SK-N-DZ (cell line): ENCODE results near the gene EYA3.

Experiments
- DNase-seq: peaks from one replicate; pipeline ENCODE4 v3.0.0-alpha.2; 2015; ENCODE audit warnings: low spot score

The EYA3 gene

DNA sequence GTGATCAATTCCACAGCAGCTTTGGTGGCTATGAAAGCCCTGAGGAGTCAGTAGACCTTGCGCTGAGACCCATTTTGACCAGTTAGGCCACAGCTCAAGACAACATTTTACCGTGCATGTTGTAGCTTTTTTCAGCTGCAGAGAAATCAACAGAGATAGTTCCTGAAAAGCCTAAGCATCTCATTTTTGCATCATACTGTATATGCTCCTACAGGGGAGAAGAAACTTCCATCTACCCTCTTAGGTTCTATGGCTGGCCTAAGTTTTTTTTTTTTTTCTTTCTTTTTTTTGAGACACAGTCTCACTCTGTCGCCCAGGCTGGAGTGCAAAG lies 24.8 kb upstream of the EYA3 start:
- no peak for DNase-seq

DNA sequence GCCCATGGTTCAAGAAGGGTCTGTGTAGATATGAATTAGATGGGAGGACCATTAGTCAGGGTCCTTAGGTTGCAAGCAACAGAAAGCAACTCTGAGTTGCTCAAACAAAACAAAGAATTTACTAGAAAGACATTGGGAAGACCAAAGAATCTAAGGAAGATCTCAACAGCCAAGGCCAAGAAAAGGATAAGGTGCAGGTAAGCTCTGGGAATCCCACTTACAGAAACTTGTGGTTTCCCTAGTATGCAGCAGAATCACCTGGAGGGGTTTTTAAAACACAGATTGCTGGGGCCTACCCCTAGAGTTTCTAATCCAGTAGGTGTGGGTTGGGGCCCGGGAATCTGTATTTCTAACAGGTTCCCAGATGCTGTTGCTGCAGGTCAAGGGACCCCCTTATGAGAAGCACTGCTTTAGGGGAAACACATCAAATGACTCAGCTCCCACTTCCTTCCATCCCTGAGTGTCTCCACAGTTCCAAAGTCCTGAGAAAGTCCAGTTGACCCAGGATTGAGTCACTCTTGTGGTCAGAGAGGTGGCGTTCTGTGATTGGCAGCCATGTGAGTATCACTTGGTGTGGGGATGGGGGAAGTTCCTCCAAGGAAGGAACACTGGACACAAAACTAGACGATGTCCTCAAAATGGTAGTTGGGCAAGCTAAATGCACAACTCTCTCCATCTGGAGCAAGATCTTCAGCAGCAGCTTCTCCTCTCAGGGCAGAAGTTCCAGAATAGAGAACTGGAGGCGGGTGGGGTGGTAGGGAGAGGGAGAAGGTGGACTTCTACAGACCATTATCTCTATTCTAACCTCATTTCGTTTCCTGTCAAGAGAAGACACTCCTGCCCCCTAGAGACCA lies 24.2 kb upstream of the EYA3 start:
- no peak for DNase-seq

DNA sequence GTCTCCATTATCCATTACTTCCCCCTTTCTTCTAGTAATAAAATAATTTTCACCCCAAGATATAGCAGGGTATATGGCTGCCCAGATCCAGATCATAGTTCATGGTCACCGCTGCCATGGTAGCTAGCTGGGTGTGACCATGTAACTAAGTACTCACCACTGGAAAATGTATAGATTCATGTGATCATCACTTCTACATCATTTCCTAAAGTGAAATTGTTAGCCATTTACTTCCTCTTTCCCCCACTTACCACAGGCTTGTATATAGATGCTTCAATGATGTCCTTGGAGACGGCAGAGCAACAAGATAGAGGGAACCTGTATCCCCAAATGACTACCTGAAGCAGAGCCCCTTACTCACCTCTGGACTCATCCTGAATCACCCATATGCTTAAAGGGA lies 22.7 kb upstream of the EYA3 start:
- no peak for DNase-seq

DNA sequence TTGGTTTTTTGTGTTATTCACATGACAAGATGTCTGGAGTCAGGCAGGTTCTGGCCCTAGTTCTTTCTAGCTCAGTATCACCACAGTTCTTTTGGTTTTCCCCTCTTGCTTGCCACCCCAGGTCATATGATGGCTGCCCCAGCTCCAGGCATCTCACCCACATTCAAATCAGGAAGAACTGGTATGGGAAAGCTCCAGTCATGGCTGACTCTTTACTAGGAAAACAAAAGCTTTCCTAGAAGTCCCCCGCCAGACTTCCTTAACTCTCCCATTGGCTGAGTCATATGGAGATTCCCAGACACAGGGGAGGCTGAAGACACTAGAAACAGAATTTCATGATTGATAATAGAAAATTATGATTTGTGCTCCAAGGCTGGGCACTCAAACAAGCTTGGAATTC lies 22.1 kb upstream of the EYA3 start:
- no peak for DNase-seq

DNA sequence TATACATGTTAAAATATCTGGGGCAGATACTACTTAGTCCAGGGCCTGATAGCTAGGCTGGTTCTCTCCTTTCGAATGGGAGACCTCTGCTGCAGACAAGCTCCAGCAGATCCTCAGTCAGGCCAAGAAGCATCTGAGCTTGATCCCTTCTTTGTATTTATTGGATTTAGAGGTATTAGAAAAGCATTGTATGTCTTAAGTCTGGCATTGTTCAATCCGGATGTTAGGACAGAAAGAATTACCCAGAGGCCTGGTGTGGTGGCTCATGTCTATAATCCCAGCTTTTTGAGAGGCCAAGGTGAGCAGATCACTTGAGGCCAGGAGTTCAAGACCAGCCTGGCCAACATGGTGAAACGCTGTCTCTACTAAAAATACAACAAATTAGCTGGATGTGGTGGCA lies 21.2 kb upstream of the EYA3 start:
- no peak for DNase-seq

DNA sequence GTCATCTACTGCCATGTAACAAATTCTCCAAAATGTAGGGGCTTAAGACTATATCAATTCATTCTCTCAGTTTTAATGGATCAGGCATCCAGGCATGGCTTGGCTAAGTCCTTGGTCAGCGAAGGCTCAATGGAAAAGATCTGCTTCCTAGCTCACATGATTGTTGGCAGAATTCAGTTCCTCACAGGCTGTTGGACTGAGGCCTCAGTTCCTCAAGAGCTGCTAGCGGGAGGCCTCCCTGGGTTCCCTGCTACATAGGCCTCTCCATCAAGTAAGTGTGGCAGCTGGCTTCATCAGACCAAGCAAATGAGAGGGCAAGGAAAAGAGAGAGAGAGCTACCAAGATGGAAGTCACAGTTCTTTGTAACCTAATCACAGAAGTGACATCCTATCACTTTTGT lies 19.6 kb upstream of the EYA3 start:
- no peak for DNase-seq

DNA sequence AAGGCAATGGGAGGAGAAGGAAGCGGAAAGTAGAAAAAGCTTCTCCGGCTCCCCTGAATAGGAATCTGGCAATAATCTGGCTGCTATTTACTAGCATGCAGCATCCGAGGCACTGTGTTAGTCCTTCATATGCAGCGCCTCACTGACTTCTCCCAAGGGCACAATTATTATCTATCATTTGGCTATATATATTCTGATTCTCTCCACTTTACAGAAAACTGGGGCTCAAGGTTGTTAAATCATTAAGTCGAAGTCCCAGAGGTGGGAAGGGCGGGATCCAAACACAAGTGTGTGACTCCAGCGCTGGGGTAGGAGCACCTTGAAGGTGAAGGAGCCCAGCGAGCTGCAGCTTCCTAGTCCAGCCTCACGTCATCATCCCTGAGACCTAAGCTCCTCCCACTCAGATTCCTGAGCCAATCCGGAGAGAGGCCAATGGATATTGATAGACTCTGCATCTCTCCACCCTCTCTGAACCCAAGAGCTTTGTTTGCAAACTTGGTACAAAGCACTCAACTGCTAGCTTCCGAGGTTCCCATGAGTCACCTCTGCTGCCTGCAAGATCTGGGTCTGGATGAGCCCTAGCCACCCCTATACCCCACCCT lies 16.6 kb upstream of the EYA3 start:
- peak; percentile 52 for DNase-seq

DNA sequence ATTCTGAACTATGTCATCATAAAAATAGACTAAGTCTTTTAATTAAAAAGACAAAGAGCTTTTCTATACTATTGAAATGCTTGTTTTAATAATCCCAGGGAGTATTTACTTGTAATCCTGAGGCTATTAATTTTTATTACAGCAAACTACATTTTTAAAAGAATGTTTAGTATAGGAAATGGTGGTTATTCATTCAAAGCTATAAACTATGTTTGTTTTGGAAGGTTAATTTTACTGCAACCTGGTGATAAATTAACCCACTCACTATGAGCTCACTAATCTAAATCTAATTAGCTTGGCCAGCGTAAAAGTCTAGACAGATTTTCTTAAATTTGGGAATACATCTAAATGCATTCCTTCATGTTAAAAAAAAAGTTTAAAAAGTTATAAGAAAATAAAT lies 13.8 kb upstream of the EYA3 start:
- DNase-seq: no peak

DNA sequence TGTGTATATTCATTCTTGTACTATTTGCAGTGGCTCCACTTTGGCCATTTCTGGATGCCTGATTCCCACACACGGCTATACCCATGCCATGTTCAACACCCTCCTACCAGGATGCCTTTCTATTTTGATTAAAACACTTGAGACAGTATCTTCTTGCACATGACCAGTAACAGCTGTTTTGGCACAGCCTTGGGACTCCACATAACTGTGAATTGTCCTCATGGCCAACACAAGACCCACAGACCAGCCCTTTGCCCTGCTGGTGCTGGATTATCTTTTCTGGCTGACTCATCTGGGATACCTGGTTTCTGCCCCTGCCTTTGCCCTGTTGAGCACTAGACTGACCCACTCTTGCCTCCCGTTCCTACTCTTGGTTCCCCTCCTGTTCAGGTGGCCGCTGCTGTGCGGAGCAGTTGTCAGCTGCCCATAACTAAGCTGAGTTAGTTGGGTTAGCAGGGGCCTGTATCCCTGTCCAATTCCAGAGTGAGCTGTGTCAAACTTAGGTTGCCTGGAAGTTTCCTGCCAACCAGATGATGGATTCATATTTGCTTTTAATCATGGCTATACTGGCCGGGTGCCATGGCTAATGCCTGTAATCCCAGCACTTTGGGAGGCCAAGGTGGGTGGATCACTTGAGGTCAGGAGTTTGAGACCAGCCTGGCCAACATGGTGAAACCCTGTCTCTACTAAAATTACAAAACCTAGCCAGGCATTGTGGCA lies 10.8 kb upstream of the EYA3 start:
- DNase-seq: no peak

DNA sequence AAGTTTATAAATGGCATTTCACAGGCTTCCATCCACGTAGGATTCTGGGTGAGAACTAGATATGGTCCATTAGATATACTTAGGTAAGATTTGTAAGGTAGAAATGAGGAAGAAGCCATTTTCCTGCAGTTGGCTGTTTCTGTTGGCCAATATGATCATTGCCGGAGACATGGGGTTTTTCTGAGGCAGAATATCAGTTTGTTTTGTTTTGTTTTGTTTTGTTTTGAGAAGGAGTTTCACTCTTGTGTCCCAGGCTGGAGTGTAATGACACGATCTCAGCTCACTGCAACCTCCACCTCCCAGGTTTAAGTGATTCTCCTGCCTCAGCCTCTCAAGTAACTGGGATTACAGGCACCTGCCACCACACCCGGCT lies 8.7 kb upstream of the EYA3 start:
- DNase-seq: no peak

DNA sequence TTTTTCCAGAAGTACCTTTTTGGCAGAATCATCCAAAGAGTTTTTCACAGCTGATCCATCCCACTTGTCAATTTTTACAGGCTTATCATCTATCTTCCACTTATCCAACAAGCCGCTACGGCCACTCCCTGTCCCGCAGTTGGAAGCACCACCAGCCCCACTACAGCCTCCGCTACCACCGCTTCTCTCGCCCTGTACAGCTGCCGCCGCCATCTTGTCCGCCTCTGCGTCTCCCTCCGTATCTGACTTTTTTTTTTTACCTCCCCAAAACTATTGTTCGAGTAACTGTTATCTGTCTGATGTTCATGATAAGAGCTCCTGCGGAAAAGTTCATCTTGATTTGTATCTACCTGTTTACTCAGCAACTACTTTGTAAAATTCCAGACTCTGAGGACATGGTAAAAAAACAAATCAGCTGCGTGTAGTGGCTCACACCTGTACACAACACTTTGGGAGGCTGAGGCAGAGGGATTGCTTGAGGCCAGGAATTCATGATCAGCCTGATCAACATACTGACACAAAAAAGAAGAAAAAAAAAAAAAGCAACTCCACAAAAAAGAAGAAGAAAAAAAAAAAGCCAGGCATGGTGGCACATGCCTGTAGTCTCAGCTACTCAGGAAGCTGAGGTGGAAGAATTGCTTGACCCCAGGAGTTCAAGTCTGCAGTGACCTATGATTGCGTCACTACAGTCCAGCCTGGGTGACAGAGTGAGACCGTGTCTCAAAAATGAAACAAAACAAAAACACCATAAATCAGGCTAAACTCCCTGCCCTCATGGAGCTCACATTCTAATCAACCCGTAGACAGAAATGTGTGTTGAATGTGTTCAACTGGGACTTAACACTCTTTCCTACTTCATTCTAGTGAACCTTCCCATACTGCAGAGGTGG lies 8.0 kb upstream of the EYA3 start:
- DNase-seq: no peak

DNA sequence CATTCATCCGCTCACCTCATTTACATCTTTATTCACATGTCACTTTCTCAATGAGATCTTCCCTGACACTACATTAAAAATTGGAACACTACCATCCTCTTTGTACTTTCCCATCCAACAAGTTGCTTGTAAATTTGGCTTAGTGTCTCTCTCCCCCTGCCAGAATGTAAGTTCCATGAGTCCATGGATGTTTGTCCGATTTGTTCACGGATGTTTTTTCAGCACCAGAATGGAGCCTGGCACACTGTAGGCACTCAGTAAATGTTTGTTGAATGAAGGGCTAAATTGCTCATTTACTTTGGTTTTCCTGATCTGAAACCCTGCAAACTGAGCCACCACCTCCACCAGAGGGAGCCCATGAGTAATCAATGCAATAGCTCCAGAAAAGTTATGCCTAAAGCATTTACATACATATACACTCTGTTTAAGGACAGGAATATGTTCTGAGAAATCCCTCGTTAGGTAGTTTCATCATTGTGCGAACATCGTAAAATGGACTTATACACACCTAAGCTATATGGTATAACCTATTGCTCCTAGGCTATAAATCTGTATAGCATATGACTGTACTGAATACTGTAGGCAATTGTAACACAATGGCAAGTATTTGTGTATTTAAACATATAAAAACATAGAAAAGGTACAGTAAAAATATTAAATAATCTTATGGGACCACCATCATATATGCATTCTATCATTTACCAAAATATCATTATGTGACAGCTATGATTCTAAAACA lies 2.8 kb upstream of the EYA3 start:
- peak; percentile 56 for DNase-seq

DNA sequence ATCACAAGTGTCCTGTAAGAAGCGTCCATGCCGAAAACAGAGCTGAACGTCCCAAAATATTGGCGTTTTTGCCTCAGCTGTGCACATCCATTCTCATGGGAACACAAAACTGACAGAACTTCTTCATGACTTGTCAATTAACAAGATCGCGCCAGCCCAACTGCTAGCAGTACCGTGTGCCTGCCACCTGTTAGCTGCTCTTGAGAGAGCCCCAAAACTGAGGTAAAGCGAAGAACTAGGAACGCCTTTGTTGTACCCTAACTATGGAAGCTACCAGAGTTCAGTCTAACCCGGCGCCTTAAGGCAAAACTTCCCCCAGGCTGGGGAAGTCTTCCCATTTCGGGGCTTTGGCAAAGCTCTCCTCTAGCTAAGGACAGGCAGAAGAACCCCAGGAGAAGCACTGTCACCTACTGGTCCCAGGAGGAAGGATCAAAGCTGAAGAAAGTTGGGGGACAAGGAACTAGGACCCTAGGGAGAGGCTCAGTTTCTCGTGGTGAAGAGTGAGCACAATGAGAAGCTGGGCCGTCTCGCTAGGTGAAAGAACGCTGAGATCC lies 719 bp downstream of the EYA3 start:
- no peak for DNase-seq

DNA sequence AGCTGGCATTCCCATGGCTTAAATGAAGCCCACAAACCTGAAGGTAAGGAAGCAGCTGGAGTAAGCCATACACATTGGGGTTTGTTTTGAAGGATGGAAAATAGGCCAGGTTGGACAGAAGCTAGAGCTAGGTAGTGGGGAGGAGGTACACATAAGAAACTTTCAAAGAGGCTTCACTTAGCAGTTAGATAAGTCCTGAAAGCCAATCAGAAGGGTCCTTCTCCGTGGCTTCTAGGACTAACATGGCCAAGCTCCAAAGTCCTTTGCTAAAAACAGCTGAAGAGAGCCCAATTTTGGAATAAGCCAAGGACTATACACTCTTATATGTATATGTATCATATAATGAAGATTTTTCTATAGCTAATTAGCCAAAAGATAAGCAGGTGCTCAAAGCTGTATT lies 1.8 kb downstream of the EYA3 start:
- no peak for DNase-seq

DNA sequence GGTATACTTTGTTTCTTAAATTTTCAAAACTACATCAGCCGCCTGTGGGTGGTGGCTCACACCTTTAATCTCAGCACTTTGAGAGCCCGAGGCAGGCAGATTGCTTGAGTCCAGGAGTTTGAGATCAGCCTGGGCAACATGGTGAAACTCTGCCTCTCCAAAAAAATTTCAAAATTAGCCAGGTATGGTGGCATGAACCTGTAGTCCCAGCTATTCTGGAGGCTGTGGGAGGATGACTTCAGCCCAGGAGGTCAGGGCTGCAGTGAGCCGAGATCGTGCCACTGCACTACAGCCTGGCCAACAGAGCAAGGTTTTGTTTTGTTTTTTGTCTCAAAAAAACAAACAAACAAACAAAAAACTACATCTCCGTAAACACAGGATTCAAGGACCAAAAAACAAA lies 3.3 kb downstream of the EYA3 start:
- DNase-seq: no peak

DNA sequence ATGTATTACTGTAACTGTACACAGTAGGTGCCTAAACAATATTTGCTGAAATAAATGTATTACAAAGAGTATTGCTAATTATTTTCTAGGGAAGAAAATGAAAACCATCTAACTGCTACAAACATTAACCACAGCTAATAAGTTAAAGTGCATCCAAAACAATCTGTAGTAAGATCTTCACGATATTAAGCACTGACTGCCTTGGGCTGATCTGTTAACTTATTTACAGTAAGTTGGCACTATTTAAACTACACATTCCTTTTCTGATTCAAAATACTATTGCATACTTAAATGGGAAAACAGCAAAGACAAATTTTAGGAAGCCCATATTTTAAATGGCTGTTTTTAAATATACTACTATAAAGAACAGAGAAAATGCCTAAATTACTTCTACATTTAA lies 4.5 kb downstream of the EYA3 start:
- no peak for DNase-seq

DNA sequence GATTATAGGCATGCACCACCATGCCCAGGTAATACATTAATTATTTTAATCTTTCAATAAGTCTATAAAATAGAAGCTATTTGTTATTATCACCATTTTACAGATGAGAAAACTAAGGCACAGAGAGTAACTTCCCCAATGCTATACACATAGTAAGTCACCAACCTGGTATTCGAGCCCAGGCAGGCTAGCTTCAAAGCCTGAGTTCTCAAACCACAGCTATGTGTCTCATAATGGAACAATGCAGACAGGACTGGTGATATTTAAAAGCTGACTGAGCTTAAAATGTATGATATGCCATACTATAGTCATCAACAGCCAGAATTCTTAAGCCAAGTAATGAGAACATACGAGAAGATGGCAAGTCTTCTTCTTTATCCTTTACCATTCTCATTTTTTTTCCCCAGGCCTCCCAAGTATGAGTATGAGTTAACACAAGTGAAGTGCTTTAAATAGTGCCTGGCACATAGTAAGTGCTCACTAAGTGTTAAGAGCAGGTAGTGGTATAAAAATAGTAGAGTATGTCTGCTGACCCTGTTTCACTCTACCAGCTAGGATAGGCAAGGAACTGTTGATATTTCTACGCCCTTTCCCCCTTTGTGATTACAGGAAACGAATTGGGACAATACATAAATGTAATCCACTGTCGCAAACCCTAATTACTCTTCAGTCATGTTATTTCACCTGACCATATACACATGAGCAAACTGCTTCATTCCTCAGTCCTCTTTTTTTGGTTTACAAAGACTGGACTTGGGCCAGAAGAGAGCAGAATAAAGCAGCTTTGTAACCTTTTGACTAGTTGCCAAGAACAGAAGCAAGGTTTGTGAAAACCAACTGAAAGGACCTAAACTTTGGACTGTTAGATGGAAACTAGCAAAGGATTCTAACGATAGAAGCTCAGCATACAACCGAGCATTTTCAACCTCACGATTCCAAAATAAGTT lies 9.5 kb downstream of the EYA3 start:
- DNase-seq: no peak

DNA sequence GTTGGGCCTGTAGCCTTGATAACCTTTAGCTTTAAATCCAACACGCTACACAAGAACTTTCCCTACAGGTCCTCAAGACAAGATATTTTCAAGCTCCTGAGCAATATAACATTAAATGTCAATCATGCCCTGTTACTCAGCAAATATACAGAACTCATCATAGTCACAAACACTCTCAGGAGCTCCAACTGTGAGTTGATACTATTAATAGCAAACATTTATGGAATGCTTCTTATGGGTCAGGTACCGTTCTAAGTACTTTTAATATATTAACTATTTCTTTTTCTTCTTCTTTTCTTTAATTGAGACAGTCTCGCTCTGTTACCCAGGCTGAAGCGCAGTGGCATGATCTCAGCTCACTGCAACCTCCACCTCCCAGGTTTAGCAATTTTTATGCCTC lies 10.1 kb downstream of the EYA3 start:
- DNase-seq: no peak

DNA sequence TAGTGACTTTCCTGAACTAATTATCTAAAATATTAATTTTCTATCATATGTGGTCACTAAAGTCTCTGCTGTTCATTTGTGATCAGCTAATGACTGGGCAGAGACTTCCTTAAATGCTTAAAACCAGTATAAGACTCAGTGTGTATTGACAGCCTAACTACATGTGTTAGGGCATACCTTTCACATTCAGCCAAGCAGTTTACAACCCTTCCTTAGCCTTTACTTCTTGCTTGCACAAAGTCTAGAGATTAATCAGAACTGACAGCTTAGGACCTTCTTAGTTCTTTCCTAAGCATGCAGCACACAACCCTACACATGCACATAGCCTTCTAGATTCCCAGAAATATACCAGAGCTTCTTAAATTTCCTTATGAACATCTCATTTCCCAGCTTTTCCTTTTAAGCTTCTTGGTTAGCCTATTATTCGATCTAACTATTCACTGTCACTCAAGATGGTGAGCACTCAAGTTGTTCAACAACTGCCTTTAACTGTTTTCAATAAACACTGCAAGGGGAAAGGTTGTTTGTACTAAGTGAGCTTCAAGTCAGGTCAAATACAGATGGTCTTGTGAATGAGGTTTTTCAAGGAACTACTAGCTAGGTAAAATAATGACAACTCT lies 13.4 kb downstream of the EYA3 start:
- DNase-seq: no peak
